DMS79 (cell line): ENCODE data around the gene HEXD.
A peak's percentile ranks its signal among the peaks of the same experiment; 100 is the strongest.
"Not testable (repeated sequence)": the region's sequence is repeated elsewhere in the genome, so short reads cannot be mapped to it uniquely, and the experiment has no call there.

ENCODE experiments used
- DNase-seq: peaks from one replicate; lab custom pipeline; 2025; lab: John Stamatoyannopoulos, UW

The HEXD gene

GRCh38 chr17:82382220-82382932, 35.8 kb upstream of the HEXD start:
- DNase-seq = not testable (repeated sequence)

- no peak for DNase-seq
These were observed 35.3 kb upstream of the HEXD start for GRCh38 chr17:82382933-82383255.

GRCh38 chr17:82383411-82383810, 34.7 kb upstream of the HEXD start:
- no peak for DNase-seq

GRCh38 chr17:82384051-82384729, 34.0 kb upstream of the HEXD start:
- DNase-seq = no peak

DNA sequence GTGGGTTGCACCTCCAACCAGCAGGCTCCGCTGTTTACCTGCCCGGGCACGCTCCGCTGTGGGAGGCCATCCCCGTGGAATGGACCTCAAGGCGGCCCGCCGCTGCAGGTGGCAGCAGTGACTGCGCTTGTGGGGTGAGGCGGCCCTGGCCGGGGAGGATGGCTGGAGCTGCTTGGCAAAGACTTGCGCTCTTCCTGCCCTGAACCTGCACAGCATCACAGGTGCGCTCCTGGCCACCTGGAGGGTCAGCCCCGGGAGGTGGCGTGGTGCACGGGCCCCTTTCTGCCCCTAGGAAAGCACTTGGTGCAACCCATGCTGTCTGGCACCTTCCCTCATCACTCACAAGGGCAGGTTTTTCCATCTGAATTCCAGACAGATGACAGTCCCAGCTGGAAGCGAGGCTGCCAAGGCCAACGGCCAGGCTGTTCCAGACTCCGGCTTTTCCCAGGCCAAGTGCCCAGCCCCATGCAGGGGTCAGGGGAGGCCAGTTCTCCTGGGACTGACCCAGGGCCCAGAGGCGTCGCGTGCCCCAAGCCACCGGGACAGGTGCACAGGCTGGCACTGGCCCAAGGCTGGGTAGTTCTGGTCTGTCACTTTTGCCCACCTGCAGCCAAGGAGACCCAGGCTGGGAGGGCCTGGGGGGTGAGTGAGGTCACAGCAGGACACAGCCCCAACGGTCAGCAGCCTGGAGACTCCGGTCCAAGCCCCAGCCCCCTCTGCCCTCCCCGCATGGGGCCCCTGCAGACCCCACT, 33.2 kb upstream of the HEXD start:
- peak; percentile 53 for DNase-seq

GRCh38 chr17:82385559-82386254, 32.4 kb upstream of the HEXD start:
- no peak for DNase-seq

DNA sequence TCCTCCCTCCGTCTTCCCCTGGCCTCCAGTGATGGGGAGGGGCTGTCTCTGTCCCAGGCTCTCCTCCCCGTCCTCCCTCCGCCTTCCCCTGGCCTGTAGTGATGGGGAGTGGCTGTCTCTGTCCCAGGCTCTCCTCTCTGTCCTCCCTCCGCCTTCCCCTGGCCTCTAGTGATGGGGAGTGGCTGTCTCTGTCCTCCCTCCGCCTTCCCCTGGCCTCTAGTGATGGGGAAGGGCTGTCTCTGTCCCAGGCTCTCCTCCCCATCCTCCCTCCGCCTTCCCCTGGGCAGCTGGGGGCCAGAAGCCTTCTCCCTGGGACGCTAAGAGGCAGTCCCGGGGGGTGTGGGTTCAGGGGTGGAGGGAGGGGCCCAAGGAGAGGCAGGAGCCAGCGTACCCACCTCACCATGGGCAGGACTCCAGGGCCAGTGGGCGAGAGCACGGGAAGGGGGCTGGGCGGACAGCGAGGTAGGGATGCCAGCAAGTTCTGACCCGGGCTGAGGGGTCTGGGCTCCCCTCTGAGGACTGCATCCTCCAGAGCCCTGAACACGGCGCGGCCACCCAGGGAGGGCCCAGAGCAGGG, 31.8 kb upstream of the HEXD start:
- no peak for DNase-seq

- DNase-seq = no peak
These were observed 31.1 kb upstream of the HEXD start for GRCh38 chr17:82386881-82387704.

DNA sequence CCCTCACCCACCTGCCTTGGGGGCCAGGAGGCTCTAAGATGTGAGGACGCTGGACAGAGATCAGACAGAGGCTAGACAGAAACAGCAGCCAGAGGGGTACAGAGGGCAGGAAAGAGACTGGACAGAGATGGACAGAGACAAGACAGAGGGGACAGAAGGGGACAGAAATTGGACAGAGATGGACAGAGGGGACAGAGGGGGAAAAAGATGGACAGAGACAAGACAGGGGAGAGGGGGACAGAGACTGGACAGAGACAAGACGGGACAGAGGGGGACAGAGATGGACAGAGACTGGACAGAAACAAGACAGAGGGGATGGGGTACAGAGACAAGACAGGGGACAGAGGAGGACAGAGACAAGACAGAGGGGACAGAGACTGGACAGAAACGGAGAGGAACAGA, 30.4 kb upstream of the HEXD start:
- no peak for DNase-seq

- no peak for DNase-seq
These were observed 29.8 kb upstream of the HEXD start for GRCh38 chr17:82388223-82388921.

DNA sequence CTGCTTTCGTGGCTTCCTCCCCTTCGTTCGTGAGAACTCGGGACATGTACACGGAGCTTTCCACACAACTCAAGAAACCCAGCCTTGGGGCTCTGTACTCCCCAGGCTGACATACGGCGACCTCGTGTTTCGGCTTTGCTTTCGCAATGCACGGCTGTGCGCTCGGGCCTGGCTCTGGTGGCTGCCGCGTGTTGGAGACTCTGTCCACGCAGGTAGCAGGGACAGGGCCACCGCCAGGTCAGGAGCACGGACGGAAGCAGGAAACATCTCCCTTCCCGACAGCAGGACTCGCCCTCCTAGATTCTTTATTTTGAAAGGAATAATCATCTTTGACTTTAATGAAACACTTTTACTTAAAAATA, 29.2 kb upstream of the HEXD start:
- no peak for DNase-seq

GRCh38 chr17:82389379-82389778, 28.8 kb upstream of the HEXD start:
- no peak for DNase-seq

DNA sequence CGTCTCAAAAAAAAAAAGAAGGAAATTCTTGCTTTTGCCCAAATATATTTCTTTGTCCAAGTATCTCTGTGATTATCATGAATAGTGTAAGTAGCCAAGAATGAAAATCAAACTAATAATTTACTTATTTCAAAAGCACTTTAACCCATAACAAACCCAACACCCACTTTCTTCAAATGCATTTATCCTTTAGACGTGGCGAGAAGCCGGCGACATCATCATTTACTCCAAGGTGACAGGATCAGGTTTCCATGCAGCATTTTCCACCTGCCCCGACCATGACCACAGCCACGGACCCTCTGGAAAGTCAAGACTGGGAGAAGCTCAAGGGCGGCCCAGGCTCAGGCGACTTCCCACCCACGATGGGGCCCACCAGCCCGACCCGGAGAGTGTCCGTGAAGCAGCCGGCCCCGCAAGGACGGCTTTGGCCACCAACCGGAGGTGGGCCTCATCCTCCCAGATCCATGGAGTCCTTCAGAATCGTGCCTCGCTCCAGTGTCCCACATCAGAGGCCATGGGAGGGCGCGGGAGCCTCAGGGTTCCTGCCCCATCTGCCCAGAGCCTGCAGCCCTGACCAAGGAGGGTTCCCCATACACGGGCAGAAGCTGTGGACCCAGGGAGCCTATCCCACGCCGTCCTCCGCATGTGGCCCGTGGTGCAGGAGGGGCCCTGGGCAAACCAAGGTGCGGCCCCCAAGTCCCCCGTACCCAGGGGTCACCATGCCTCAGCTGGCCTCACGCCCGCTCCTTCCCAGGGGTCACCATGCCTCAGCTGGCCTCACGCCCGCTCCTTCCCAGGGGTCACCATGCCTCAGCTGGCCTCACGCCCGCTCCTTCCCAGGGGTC, 27.9 kb upstream of the HEXD start:
- DNase-seq = no peak

- DNase-seq = no peak
These were observed 27.2 kb upstream of the HEXD start for GRCh38 chr17:82390860-82391435.

DNA sequence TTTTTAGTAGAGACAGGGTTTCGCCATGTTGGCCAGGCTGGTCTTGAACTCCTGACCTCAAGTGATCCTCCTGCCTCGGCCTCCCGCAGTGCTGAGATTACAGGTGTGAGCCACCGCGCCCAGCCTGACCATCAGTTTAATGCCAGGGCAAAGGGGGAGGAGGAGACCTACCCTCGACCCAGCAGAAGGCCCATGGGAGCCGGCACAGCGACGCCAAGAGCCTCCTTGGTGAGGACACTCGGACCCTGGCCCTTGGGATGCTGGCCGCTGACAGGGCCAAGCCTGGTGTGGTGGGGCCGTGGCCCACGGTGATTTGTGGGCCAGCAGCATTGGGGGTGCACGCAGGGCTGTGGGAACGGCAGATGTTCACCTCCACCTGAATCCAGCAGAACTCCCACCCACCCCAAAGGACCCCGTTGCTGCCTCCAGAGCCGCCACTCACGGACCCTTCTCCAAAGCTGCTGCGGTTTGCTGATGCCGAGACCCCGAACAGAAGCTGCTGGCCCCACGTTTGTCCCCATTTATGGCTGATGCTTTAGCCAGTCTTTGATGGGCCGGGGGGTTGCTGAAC, 26.6 kb upstream of the HEXD start:
- DNase-seq = no peak

GRCh38 chr17:82392209-82392920, 25.8 kb upstream of the HEXD start:
- no peak for DNase-seq

DNA sequence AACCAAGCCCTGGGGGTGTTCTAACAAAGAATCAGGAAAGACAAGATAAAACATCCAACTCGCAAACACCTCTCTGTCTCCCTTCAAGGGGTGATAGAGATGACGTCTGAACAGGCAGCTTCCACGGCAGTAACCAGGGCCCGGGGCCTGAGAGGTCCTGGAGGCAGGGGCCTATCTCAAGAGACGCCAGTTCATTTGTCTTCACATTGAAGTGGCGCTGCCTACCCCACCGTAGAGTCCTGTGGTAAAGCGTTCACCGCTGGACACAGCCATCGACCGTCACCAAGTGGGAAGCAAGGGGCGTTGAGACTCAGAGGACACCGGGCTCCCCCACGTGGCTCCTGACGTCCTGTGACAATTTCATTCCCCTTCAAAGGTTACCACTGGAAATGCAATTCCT, 25.2 kb upstream of the HEXD start:
- DNase-seq = no peak

GRCh38 chr17:82394278-82394677, 23.9 kb upstream of the HEXD start:
- DNase-seq = no peak
